HG03135 (cell line): ENCODE results near the gene COQ5.

Experiments
- ATAC-seq: cut with Tn5 transposase; IDR thresholded peaks from one replicate; pipeline ENCODE4 v1.9.1; 2021; ENCODE audit warnings: mild to moderate bottlenecking, moderate library complexity; ENCODE audit not compliant: unreplicated experiment

The COQ5 gene

DNA sequence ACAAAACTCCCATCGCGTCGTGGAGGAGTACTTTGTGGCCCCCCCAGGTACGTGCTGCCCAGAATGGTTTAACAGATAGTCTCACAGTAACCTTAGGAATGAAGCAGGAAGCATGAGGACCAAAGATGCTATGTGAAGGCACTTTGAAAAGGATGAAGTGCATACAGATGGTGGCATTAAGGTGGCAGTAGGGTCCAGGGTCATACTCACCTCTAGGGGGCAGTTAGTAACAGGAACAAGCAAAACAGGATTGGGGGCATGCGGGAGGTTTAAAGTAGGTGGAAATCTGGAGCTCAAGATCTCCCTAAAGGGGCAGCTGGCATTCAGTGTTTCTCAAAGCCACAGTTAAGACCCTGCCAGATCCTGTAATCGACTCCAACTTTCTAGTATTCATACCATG lies 71.8 kb downstream of the COQ5 start:
- ATAC-seq = no peak

- ATAC-seq = no peak
Measured at GRCh38 chr12:120455302-120455701, 73.7 kb downstream of the COQ5 start.

- ATAC-seq = no peak
Measured at GRCh38 chr12:120453977-120454376, 75.0 kb downstream of the COQ5 start.
